Fibroblast of pulmonary artery (primary cell): ENCODE results near the gene FOSL2.

Experiments used
- DNase-seq: peaks from one replicate; pipeline ENCODE4 v3.0.0-alpha.2; 2010; ENCODE audit warnings: low read depth
- H3K4me3 ChIP-seq: replicated peaks from 2 replicates; pipeline ENCODE4 v1.5.1; 2011; ENCODE audit warnings: low read depth, mild to moderate bottlenecking, control low read depth, low read length, moderate library complexity
- CTCF ChIP-seq: IDR thresholded peaks from 2 replicates; pipeline ENCODE4 v1.5.1; 2011; ENCODE audit warnings: mild to moderate bottlenecking, control low read depth, low read length, inconsistent platforms; ENCODE audit errors: missing control alignments

The FOSL2 gene

DNA sequence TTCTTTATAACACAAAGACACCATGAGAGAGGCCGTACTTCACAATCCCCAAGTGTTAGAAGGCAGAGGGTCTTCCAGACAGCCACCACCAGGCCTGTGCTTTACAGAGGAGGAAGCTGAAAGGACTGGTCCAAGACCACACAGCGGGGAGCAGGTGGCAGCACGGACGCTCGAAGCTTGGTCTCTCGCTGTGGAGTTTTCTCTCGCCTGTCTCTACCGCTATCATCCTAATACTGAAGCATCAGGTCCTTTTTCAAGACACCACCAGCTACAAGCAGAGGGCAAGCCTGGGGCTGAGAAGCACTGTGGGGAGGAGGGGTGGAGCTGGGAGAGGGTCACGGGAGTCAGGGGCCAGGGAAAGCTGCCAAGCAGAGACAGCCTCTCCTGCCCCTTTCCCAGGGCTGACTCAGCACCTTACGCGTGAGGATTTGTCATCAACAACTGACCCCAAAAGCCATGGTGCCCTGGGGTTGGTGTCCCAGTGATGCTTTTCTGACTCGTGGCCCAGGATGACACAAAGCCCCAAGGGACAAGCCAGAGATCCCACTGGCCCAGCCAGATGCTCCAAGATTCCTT is 31.9 kb upstream of the FOSL2 start:
- peak; percentile 64 for DNase-seq
- no peak overlapping the region for H3K4me3 ChIP-seq

GRCh38 chr2:28361991-28362710 is 30.5 kb upstream of the FOSL2 start:
- no peak overlapping the region for H3K4me3 ChIP-seq
- TF ChIP-seq CTCF = no peak
- DNase-seq = no peak

More for the DNA sequence above, 31.9 kb upstream of the FOSL2 start:
- no peak for TF ChIP-seq CTCF

GRCh38 chr2:28362991-28363521 is 29.6 kb upstream of the FOSL2 start:
- TF ChIP-seq CTCF = no peak
- DNase-seq = no peak

GRCh38 chr2:28363686-28364280 is 28.9 kb upstream of the FOSL2 start:
- TF ChIP-seq CTCF = no peak
- DNase-seq = no peak

More at GRCh38 chr2:28362991-28363521, 29.6 kb upstream of the FOSL2 start:
- no peak overlapping the region for H3K4me3 ChIP-seq

GRCh38 chr2:28364610-28365009 is 28.0 kb upstream of the FOSL2 start:
- no peak for TF ChIP-seq CTCF
- no peak overlapping the region for H3K4me3 ChIP-seq
- no peak for DNase-seq

More at GRCh38 chr2:28363686-28364280, 28.9 kb upstream of the FOSL2 start:
- no peak overlapping the region for H3K4me3 ChIP-seq

DNA sequence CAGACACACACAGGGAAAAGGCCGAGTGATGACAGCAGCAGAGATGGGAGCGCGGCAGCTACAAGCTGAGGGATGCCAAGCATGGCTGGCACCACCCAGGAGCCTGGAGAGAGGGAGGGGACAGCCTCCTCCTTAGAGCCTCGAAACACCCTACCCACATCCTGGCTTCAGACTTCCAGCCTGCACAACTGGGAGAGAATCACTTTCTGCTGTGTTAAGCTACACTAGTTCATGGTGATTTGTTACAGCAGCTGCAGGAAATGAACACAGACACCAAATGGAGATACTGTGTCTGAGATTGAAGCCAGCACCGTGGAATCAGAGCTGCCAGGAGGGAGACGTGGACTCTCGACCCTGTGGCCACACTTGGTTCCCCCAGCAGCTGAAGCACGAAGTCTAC is 27.5 kb upstream of the FOSL2 start:
- no peak overlapping the region for H3K4me3 ChIP-seq
- no peak for TF ChIP-seq CTCF
- no peak for DNase-seq
